ENCODE measurements around the gene NDUFA6.

- TF ChIP-seq CTCF (IDR thresholded peaks at IDR 0.05 in 8 of 11, conservative IDR thresholded peaks at IDR 0.05 in 3 of 11) (no peak), POLR2A (IDR thresholded peaks at IDR 0.05) (no peak)
Observed at GRCh38 chr22:42131562-42131961, 41.0 kb upstream of the NDUFA6 start.

Measured in spleen (tissue), 7 donors.